DMS114 treated with DMSO at 0.1 percent for 48 hours (cell line): ENCODE measurements around the gene ISOC2.
A peak's percentile ranks its signal among the peaks of the same experiment; 100 is the strongest.
"Not testable (repeated sequence)": the region's sequence is repeated elsewhere in the genome, so short reads cannot be mapped to it uniquely, and the experiment has no call there.

Experiments used
- DNase-seq: peaks from one replicate; lab custom pipeline; 2025; ENCODE audit not compliant: unreplicated experiment; lab: John Stamatoyannopoulos, UW

The ISOC2 gene

DNA sequence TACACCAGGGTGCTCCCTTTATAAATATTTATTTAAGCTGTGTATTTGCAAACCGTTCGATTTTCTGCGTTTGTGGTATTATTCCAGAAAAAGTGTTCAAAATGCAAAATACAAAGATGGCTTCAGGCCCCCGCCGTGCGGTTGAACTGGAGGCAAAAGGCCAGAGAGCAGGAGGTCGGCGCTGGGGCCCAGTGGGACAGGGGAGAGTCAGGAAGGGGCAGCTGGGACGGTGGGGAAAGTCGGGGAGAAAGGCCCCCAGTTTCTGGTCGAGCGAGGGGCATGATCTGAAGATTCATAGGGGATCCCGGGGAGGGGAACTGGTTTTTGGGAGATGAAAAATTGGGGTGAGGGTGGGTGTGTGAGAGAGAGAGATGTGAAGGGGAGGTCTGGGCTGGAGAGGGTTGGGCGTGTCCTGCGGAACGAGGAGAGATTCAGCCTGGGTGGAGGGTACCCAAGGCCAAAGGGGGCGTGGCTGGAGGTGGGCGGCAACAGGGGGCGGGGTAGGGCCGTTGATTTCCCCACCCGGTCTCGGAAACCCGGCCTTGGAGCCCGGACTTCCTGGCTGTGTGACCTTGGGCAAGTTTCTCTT, 678 bp downstream of the ISOC2 start:
- DNase-seq, result peak; percentile 60

DNA sequence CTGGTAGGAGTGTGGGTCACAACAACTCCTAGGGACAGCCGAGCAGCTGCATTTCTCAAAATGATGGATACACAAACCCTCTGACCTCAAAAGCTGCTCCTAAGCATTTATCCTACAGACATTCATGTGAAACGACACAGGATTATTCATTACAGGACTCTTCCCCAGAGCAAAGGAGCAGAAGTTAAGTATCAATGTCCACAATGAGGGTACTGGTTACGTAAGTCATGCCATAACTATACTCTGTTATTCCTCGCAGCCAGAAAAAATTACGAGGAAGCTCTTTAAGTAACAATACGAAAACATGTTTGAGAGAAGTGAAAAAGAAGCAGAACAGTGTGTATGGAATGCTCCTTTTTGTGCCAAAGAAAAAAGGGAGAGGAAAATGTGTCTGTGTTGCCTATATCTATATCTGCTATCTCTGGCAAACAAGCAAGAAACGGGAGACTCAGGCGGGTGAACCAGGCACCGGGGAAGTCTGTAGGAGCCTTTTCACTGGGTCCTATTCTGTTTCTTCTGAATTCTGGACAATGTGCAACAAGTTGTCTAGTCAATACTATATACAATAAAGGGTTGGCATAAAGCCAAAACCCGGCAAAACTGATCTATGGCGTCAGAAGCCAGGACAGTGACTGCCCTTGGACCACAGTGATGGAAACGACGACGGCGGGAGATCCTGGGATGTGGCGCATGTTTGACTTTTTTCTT, 1.3 kb downstream of the ISOC2 start:
- no peak for DNase-seq

DNA sequence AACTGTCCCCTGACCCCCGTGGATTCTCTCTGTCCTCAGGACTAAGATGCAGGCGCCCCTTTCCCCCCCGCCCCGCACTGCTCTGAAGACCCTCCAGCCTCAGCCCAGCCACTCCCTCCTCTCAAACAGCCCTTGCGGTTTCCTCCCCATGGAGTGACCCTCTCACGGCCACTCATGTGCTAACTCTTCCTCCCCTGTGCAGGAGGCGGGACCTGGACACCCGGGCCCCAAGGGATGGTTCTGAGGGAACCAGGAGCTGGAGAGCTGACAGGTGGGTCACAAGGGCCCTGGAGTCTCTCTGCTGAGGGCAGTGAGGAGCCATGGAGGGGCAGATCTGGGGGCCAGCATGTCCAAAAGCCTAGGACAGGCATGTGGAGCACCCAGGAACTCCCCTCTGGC, 1.9 kb downstream of the ISOC2 start:
- DNase-seq, result no peak

DNA sequence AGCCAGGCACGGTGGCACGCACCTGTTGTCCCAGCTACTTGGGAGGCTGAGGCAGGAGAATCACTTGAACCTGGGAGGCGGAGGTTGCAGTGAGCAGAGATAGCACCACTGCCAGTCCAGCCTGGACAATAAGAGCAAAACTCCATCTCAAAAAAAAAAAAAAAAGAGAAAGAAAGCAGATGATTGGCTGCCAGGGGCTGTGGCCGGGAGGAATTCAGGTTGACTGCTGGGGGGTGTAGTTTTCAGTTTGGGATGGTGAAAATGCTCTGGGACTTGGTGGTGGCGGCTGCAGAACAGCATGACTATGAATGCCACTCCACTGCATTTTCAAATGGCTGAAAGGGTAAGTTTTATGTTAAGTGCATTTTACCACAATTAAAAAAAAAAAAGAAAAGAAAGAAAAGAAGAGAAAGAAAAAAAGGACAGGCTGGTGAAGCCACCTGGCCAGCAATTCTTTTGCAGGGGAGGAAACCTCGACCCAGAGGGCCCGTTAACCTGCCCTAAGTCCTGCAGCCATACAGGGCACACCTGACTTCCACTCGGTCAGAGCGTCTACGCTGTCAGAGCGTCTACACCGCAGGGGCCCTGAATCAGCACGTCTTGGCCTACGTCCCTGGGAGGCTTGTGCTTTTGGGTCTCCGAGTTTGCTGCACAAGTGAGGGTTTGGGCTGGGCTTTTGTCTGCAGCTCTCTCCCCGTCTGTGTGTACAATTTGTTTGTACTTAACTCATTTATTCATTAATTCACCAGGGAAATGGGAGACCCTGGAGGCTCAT, 3.6 kb downstream of the ISOC2 start:
- no peak for DNase-seq

DNA sequence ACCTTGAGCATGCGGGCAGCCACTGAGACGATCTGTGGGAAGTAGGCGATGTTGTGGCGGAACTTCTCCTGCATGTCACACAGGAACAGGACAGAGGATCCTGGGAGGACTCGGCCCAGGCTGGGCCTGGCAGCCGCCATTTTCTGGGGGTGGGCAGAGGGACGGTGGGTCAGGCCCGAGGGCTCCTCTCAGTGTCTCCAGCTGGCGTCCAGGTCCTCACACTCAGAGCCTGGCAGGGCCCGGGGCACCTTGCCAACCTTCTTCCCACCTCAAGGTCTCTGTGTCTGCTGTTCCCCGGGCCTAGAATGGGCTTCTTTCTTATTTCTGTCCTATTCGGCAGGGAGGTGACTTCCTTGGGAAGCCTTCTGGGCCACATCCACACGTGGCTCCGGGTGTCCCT, 5.1 kb downstream of the ISOC2 start:
- no peak for DNase-seq

DNA sequence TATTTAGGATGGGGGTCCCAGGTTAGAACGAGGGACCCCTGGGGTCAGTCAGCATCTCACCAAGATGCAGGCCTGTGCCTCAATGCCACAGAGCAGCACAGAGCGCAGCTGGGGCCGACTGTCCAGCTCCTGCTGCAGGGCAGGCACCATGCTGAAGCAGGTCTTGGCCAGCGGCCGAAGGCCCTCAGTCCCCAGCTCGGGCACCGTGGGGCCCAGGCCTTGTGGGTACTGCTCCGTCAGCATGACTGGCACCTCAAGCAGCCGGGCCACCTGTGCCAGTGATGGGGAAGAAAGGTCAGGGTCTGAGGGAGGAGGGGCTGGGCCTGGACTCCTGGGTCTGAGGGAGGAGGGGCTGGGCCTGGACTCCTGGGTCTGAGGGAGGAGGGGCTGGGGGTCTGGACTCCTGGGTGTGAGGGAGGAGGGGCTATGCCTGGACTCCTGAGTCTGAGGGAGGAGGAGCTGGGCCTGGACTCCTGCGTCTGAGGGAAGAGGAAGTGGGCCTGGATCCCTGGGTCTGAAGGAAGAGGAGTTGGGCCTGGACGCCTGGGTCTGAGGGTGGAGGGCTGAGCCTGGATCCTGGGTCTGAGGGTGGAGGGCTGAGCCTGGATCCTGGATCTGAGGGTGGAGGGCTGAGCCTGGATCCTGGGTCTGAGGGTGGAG, 5.7 kb downstream of the ISOC2 start:
- no peak for DNase-seq

DNA sequence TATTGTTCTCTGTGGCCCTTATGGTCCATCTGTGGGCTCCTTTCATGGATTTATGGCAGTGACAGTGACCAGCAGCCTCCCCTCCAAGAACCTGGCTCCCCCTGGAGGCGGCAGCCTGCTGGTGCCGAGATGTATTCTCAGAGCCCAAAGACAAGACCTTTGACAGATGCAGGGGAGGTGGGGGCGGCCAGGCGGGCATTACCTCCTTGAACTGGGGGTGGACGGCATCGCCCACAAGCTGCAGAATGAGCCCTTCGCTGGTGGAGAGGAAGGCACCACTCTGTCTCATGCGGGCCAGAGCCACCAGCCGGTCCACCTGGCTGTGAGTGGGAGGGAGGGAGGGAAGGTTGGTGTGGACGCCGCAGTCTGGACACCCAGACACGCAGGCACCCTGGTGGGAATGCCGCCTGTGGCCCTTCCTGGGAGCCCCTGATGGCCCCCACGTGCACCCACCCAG, 6.6 kb downstream of the ISOC2 start:
- no peak for DNase-seq

DNA sequence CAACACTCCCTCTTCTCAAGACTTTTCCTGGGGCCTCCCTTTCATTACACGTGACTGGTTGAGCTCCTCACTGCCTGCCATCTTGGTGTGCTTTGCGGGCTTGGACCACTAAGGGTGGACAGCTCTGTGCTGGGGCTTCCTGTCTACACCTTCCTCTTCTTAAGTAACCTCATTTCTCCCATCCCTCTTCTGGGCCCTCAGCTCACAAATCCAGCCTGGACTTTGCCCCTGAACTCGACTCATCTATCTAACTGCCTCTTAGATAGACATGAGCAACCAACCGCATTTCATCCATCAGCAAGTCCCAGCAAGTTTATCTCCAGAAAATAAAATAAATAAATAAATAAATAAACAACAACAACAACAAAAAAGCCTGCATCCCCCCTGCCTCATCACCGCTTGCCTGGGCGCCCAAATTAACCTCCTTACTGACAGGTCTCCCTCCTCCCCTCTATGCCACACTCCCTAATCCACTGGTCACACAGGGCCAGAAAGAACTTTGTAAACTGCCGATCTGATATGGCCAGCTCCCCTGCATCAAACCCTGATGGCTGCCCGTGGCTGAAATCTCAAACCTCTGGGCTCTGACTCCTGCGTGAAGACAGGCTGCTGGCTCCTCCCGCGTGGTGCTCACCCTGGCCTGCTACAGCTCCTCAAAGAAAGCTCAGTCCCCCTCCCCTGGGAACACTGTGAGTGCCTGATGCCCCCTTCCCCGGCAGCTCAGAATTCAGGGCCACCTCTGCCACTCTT, 7.8 kb downstream of the ISOC2 start:
- no peak for DNase-seq

DNA sequence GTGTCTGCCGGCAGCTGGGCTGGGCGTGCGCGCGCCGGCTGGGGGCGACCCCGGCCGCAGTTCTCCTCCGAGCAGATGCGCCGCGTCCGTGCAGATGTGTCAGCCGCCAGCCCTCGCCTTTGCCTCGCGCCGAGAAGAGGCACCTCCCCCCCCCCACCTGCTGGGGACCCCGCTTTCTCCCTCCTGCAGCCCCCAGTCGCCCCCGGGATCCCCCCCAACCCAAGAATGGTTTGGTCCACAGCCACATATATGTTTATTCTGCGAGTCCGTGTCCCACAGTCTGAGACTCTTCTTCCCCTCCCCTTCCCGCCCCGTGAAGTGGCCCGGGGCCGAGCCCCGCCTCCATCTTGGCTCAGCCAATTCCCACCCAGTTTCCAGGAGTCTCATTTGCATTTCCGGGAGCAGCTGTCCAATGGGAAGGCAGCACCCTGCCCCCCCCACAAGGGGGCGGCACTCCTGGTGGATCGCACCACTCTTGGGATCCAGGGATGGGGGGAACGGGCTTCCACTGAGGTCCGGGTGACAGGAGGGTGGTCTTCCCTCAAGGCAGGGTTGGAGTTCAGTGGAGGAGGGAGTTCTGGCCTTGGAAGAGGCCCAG, 8.6 kb downstream of the ISOC2 start:
- DNase-seq, result peak; percentile 64

DNA sequence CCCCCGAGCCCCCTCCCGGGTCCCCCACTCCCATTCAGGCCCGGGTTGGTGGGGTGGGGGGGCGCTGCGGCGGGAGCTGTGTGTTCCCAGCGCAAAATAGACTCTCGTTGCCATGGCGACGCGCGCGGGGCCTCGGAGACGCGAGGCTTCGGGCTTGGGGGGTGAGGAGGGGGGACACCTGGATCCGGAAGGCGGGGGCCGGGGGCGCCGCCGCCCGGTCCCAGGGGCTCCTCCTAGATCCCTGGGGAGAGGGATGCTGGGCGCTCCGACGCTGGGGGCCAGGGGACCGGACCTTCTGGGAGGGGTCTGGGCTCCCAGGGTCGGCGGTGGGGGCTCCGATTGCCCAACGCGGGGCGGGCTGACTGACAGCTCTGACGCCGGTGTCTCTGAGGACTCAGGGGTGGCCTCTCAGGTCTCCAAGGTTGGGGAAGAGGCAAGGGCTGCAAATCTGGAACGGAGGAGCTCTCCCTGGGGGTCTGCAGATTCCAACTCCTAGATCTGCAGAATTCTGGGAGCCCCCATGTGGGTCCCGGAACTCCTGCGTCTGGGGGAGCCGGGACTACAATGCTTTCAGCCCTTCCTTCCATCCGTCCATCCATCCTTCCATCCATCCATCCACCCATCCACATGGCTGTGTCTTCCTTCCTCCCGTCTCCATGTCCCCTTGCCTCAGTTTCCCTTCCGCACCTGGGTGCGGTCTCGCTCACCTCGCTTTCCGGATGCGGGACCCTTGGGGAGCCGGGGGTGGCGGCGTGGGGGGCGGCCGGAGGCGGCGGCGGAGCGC, 9.3 kb downstream of the ISOC2 start:
- no peak for DNase-seq

DNA sequence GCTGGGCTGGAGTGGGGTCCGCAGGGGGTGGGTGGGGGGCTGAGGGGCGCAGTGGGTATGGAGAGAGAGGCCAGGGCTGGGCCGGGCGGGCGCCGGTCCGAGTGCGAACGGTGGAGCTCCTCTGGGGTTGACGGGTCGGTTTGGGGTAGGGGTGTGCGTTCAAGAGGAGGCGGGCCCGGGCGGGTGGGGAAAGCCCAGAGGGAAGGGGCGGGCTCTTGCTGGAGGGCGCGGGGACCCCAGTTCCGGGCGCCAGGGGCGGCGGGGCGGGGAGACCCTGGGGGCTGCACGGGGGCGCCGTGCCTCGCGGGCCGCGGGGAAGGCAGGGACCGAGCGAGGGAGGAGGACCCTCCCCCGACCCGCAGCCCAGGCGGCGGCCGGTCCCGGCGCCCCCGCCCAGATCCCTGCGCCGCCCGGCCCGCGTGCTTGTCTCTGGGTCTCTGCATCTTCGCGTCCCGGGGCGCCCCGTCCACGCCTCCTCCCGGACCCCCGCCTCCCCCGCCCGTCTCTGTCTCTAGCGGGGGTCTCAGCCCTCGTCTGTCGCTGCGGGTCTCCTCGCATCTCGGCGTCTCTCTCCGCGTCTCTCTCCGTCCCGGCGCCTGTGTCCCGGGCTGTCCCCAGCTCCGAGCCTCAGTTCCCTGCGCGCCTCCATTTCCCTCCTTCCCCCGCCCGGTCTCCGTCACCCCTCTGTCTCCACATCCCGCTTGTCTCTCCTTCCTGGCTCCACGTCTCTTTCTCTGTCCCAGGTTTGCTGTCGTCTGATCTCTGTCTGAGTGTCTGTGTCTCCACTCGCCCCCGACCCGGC, 10.1 kb downstream of the ISOC2 start:
- DNase-seq, result no peak

DNA sequence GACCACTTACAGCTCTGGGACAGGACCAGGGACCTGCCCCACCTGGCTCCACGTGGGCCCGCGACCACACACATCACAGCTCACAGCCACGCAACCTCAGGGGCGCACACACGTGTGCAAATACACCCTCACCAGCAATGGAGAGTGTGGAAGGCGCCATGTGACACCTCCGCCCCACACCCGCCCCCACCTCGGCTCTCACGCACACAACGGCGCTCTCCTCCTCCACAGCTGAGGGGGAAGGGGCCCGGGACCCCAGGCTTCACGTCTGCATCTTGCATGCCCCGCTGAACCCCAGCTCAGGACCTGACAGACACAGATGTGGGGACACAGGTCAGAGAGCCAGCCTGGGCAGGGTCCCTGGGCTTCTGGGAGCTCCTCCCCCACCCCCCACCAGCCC, 12.0 kb downstream of the ISOC2 start:
- no peak for DNase-seq

DNA sequence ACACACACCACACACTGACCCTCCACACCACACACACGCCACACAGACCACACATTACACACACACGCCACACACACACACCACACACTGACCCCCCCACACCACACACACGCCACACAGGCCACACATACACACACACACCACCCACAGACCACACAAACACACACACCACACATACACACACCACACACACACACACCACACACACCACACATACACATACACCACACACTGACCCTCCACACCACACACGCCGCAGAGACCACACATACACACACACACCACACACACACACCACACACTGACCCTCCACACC, 13.3 kb downstream of the ISOC2 start:
- not testable (repeated sequence) for DNase-seq

DNA sequence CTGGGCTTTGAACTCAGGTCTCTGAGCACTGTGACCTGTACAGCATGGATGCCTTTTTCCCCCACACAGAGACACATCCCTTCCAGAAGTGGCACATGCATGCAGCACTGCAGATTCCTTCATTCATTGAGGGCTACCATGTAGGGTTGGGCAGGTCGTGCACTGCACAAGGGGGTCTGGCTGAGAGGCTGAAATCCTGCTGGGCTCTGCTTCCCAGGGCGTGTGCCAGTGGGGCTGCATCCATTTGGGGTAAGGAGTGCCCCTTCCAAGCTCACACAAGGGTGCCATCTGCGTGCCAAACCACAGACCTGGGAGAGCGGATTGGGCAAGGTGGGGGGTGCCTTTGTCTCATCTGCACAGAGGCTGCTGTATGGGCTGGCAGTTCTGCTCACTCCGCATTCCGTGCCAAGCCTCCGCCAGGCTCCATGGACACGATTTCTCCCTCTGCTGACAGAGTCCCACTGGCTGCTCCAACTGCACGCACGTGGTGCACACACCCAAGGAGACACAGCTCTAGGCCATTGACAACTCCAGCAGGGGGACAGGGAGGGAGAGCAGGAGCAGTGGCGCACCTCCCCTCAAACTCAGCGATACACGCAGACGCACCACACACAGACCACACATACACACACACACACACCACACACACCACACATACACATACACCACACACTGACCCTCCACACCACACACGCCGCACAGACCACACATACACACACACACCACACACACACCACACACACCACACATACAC, 13.8 kb downstream of the ISOC2 start:
- peak; percentile 59 for DNase-seq

DNA sequence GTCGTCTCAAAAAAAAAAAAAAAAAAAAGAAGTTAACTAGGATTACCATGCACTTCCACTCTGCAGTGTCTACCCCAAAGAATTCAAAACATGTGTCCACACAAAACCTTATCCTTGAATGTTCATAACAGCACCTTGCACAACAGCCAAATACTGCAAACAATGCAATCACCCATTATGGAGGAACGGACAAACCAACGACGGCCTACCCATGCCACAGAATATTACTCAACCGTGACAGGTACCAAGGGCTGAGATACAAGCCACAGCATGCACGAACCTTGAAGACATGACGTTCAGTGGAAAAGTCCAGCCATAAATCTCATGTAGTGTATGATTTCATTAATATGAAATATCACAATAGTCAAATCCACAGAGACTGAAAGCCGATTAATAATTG, 15.4 kb downstream of the ISOC2 start:
- DNase-seq, result no peak

DNA sequence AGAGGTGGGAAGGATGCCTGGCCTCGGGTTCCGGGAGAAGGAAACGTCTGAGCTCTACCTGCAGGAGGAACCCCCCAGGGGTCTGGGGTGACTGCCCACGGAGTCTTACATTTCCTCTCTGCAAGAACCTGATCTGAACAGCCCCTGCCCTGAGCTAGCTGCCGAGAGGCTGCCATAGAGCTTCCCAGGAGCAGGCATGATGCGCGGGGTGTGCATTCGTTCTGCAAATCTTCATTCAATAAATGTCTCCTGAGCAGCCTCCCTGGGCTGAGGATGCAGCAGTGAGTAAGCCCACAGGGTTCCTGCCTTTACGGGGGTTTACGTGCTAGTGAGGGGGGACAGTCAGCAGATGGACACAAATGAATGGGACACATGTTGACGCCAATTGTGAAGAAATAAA, 16.8 kb downstream of the ISOC2 start:
- no peak for DNase-seq

DNA sequence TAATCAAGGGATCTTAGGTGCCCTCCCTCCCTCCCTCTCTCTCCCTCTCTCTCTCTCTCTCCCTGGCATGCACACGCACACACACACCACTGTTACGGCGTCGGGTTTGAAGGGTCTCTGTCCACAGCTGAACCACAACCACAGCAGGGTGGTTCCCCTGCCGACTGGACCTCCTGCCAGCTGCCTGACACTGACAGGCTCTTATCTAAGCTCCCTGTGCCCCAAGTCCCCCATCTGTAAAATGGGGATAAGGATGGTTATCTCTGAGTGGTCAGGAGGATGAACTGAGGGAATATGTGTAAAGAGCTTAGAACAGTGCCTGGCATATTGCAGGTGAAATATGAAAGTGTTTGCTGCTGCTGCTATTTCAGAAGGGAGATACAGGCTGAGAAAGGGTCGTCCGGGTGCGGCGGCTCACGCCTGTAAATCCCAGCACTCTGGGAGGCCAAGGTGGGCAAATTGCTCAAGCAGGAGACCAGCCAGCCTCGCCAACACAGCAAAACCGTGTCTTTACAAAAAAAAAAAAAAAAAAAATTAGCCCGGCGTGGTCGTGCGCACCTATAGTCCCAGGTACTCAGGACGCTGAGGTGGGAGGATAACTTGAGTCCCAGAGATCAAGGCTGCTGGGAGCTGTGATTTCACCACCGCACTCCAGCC, 17.5 kb downstream of the ISOC2 start:
- no peak for DNase-seq
